Tibial artery (tissue), 4 donors: ENCODE measurements around the gene RNF220.

ENCODE experiments used
- DNase-seq, 2 donors: peaks; one replicate each; pipeline ENCODE4 v3.0.0-alpha.2; 2019
- H3K27ac ChIP-seq, 2 donors: fragments of 200-600 bp; sonication (generic) in 1 of 2; 1 replicate in 1 of 2; 2 replicates in 1 of 2; pipeline ENCODE4 v1.5.1; 2018 to 2019; ENCODE audit warnings: mild to moderate bottlenecking in 1 of 2
- H3K27me3 ChIP-seq, 2 donors: fragments of 200-600 bp; sonication (generic) in 1 of 2; one replicate each; pipeline versions ENCODE4 v1.5.1 to v1.6.0; 2016 to 2019
- H3K36me3 ChIP-seq, 3 donors: fragments of 200-600 bp; sonication (generic) in 2 of 3; one replicate each; pipeline ENCODE4 v1.5.1; 2016 to 2019; ENCODE audit warnings: mild to moderate bottlenecking in 2 of 3
- H3K4me1 ChIP-seq, 4 donors: fragments of 200-600 bp; sonication (generic) in 2 of 4; 1 replicate in 3 of 4; 2 replicates in 1 of 4; pipeline ENCODE4 v1.5.1; 2016 to 2019
- H3K4me3 ChIP-seq, 2 donors: fragments of 200-600 bp; sonication (generic) in 1 of 2; 1 replicate in 1 of 2; 2 replicates in 1 of 2; pipeline ENCODE4 v1.5.1; 2018 to 2019; ENCODE audit warnings: mild to moderate bottlenecking in 2 of 2
- H3K9me3 ChIP-seq, 3 donors: fragments of 200-600 bp; sonication (generic) in 1 of 3; one replicate each; pipeline ENCODE4 v1.5.1; 2016 to 2019
- intact Hi-C: fragments of 100-400 bp; cut with DNase I; formaldehyde crosslinking; loops from one replicate; pipeline ENCODE4 v1.15.0; 2023; ENCODE audit warnings: low total_unique reads
- TF ChIP-seq, protein P1 (sequence below), 2 experiments: fragments of 200-600 bp in 1 of 2; fragments of 450-650 bp in 1 of 2; IDR thresholded peaks; one replicate each; pipeline ENCODE4 v1.5.1; 2017 to 2019; ENCODE audit warnings: antibody characterized with exemption in 2 of 2, mild to moderate bottlenecking in 1 of 2, moderate library complexity in 1 of 2

Gene RNF220

DNA sequence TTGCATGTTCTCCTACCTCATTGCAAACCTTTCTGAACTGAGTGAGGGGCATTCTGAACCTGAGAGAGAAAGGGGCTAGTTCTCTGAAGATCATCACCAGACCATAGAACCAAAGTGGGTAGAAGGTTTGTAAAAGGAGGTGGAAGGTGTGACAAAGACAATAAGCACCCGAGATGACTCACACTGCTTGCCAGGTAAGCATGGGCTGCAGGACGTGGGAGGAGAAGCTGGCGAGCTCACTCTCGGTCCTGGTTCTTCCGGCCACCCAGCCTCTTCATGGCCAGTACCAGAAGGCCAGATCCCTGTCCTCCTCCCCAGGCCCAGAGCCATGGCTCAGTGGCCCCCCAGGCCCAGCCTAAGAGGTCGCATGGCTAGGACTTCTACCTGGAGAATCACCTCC, 140.9 kb downstream of the RNF220 start:
- no peak overlapping the region for H3K27ac ChIP-seq
- intact Hi-C loops, result no loop called here
- H3K9me3 ChIP-seq, result no peaks in the 10 kb centered on the region
- H3K27me3 ChIP-seq, result peaks cover 0 to 64% of the 10 kb centered on the region in 2 donors
- H3K36me3 ChIP-seq, result no peaks in the 10 kb centered on the region
- TF ChIP-seq, protein P1, sequence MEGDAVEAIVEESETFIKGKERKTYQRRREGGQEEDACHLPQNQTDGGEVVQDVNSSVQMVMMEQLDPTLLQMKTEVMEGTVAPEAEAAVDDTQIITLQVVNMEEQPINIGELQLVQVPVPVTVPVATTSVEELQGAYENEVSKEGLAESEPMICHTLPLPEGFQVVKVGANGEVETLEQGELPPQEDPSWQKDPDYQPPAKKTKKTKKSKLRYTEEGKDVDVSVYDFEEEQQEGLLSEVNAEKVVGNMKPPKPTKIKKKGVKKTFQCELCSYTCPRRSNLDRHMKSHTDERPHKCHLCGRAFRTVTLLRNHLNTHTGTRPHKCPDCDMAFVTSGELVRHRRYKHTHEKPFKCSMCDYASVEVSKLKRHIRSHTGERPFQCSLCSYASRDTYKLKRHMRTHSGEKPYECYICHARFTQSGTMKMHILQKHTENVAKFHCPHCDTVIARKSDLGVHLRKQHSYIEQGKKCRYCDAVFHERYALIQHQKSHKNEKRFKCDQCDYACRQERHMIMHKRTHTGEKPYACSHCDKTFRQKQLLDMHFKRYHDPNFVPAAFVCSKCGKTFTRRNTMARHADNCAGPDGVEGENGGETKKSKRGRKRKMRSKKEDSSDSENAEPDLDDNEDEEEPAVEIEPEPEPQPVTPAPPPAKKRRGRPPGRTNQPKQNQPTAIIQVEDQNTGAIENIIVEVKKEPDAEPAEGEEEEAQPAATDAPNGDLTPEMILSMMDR (IDR thresholded peaks at IDR 0.05), result no peak
- DNase-seq, result no peak
- no peaks in the 10 kb centered on the region for H3K4me1 ChIP-seq
- H3K4me3 ChIP-seq, result no peak overlapping the region

DNA sequence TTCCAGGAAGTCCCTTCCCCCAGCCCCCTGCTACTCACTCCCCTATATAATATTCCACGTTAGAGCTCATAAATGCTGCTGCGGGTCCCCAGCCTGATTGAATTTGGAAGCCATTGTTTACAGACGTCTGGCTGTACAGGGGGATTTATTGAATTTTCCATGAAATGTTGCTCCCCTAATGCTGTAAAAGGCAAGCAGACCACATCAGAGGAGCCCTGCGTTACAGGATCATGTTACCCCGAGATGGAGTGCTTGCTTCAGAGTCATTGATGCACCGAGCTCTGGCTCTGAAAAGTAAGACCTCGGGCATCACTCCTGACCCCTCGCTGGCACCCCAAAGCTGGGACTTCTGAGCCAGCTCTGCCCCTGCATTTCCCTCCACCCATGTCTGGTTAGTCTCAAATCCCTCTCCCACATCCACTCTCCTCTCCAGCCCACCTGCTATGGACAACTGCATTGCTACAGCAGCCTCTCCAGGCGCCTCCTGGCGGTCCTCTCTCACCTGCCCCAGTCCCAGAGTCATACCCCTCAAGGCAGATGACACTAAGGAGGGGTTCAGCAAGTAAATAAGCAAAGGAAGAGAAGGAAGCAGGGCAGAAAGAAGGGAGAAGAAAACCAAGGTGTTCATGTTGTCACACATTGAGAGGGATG, 141.5 kb downstream of the RNF220 start:
- intact Hi-C loops, result no loop called here
- H3K9me3 ChIP-seq, result no peaks in the 10 kb centered on the region
- no peaks in the 10 kb centered on the region for H3K4me1 ChIP-seq
- DNase-seq, result no peak
- no peaks in the 10 kb centered on the region for H3K36me3 ChIP-seq
- H3K27me3 ChIP-seq, result peaks cover 0 to 61% of the 10 kb centered on the region in 2 donors
- H3K27ac ChIP-seq, result no peak overlapping the region
- H3K4me3 ChIP-seq, result no peak overlapping the region
- TF ChIP-seq, protein P1 (IDR thresholded peaks at IDR 0.05), result no peak

DNA sequence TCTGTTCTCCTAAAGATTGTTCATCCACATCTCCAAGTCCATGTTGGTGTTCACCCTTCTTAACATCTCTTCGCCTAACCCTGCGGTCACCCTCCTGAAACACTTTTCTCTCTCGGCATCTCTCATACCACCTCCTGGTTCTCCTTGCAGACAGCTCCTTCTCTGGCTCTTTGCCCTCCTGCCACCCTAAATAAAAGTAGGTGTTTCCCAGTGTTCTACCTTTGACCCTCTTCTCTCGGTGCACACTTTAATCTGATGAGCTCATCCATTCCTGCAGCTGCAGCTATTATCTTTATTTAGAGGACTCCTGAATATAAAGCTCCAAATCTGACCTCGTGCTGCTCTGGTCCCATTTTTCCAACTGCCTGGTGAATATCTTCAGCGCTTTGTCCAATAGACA, 142.3 kb downstream of the RNF220 start:
- H3K4me1 ChIP-seq, result no peaks in the 10 kb centered on the region
- intact Hi-C loops, result no loop called here
- no peaks in the 10 kb centered on the region for H3K9me3 ChIP-seq
- H3K27me3 ChIP-seq, result peaks cover 0 to 56% of the 10 kb centered on the region in 2 donors
- no peak overlapping the region for H3K4me3 ChIP-seq
- no peak for DNase-seq
- H3K27ac ChIP-seq, result no peak overlapping the region
- TF ChIP-seq, protein P1 (IDR thresholded peaks at IDR 0.05), result no peak
- no peaks in the 10 kb centered on the region for H3K36me3 ChIP-seq

DNA sequence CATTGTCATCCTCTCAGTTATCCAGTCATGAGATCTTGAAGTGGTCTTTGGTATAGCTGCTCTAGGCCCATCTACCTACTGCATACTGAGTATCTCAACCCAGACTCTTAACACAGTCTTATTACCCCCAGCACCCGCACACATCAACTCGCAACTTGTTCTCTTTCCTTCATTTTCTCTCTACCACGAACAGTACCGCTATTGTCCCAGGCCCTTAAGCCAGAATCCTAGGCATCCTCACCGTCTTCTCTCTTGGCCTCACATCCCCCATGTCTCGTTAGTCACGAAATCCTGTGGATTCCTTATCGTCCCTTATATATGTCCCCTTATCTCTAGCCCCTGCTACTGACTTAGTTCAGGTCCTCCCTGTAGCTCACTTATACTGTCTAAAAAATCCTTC, 142.8 kb downstream of the RNF220 start:
- DNase-seq, result no peak
- intact Hi-C loops, result no loop called here
- Histone ChIP-seq H3K9me3 (no peaks in the 10 kb centered on the region), H3K4me1 (no peaks in the 10 kb centered on the region), H3K4me3 (no peak overlapping the region), H3K27ac (no peak overlapping the region), H3K36me3 (no peaks in the 10 kb centered on the region), H3K27me3 (peaks cover 0 to 52% of the 10 kb centered on the region in 2 donors)
- TF ChIP-seq, protein P1 (IDR thresholded peaks at IDR 0.05), result no peak

DNA sequence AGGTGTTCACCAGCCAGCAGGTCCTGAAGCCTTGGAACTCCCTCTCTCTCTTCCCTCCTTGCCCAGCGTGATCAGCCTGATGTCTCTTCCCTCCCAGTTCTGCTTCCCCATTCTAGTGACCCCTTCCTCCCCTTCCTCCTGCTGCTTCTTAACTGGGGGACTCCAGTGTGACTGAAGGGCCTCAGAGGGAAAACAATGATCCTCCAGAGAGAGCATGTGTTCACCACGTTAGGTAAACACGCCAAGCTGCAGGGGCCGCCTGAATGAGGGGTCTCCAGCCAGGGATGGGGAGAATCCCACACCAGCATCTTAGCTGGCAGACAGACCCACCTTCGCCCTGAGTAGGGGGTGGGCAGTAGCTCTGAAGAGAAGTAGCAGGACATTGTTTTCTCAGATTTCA, 144.5 kb downstream of the RNF220 start:
- Histone ChIP-seq H3K4me1 (no peaks in the 10 kb centered on the region), H3K9me3 (no peaks in the 10 kb centered on the region), H3K27ac (no peak overlapping the region), H3K4me3 (no peak overlapping the region), H3K27me3 (peaks cover 0 to 36% of the 10 kb centered on the region in 2 donors), H3K36me3 (no peaks in the 10 kb centered on the region)
- no peak for DNase-seq
- TF ChIP-seq, protein P1 (IDR thresholded peaks at IDR 0.05), result no peak
- intact Hi-C loops, result no loop called here
